K562 (cell line): Measurements from ENCODE around the gene TECPR2.
"Not testable (repeated sequence)": the region's sequence is repeated elsewhere in the genome, so short reads cannot be mapped to it uniquely, and the experiment has no call there.

Experiments used
- POU5F1 ChIP-seq: fragments of 150-350 bp; IDR thresholded peaks from 2 replicates; pipeline ENCODE4 v1.6.1; 2014; ENCODE audit warnings: borderline replicate concordance, low read length, low read depth, mild to moderate bottlenecking; ENCODE audit not compliant: partially characterized antibody
- ZZZ3 ChIP-seq: fragments of 450-650 bp; IDR thresholded peaks from 2 replicates; pipeline ENCODE4 v1.6.1; 2016; ENCODE audit warnings: antibody characterized with exemption, mild to moderate bottlenecking, moderate library complexity

DNA sequence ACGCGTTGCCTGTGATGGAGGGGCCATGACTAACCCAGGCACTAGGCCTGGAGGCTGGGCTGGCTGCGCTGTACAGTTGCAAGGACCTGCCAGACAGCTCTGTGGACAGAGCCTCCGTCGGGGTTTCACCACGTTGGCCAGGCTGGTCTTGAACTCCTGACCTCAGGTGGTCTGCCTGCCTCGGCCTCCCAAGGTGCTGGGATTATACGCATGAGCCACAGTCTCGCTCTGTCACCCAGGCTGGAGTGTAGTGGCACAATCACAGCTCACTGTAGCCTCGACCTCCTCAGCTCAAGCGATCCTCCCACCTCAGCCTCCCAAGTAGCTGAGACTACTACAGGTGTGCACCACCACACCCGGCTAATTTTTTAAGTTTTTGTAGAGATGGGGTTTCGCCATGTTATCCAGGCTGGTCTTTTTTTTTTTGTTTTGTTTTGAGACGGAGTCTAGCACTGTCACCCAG is 178.3 kb downstream of the TECPR2 start:
- TF ChIP-seq ZZZ3, POU5F1: not testable (repeated sequence)
